MV-4-11 (cell line): ENCODE data around the gene ALDH7A1.
"Not testable (repeated sequence)": the region's sequence is repeated elsewhere in the genome, so short reads cannot be mapped to it uniquely, and the experiment has no call there.

ENCODE experiments used
- DNase-seq: peaks from one replicate; lab custom pipeline; 2025; lab: John Stamatoyannopoulos, UW

The ALDH7A1 gene

DNA sequence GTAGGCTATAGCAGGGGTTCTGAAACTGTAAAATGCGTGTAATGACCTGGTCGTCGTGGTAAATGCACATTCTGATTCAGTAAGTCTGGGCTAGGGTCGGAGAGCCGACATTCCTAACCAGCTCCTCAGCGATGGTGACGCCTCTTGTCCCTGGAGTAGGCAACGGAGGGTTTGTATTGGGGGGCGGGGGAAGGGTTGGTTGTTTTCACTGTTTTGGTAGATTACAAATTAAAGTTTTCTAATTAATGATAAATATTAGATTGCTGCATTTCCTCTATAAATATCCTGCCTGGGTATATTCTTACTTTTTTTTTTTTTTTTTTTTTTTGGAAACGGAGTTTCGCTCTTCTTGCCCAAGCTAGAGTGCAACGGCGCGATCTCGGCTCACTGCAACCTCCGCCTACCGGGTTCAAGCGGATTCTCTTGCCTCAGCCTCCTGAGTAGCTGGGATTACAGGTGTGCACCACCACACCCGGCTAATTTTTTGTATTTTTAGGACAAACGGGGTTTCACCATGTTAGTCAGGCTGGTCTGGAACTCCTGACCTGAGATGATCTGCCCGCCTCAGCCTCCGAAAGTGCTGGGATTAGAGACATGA, 566 bp upstream of the ALDH7A1 start:
- no peak for DNase-seq

DNA sequence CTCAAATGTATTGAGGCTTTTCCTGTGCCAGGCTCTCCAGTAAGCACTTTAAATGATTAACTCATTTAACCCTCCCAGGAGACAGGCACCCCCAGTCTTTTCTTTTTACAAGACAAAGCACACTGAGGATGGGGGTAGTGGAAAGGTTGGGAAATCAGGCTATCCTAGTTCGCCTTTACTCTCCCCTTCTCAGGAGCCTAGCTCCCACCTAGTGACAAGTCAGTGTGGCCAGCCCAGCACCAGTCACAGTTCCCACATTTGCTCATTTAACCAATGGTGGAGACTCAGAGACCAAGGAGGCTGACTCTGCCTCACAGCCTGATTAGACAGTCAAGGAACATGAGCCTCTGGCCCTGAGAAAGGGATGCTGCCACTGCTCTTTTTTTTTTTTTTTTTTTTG, 3.5 kb downstream of the ALDH7A1 start:
- no peak for DNase-seq

DNA sequence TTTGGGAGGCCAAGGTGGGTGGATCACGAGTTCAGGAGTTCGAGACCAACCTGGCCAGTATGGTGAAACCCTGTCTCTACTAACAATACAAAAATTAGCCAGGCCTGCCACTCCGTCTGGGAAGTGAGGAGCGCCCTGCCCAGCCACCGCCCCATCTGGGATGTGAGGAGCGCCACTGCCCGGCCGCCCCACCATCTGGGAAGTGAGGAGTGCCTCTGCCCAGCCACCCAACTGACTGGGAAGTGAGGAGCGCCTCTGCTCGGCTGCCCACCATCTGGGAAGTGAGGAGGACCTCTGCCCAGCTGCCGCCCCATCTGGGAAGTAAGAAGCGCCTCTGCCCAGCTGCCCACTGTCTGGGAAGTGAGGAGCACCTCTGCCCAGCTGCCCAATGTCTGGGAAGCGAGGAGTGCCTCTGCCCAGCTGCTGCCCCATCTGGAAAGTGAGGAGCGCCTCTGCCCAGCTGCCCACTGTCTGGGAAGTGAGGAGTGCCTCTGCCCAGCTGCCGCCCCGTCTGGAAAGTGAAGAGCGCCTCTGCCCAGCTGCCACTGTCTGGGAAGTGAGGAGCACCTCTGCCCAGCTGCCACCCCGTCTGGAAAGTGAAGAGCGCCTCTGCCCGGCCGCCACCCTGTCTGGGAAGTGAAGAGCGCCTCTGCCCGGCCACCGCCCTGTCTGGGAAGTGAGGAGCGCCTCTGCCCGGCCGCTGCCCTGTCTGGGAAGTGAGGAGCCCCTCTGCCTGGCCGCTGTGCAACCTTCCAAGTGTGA, 5.3 kb downstream of the ALDH7A1 start:
- DNase-seq: no peak

DNA sequence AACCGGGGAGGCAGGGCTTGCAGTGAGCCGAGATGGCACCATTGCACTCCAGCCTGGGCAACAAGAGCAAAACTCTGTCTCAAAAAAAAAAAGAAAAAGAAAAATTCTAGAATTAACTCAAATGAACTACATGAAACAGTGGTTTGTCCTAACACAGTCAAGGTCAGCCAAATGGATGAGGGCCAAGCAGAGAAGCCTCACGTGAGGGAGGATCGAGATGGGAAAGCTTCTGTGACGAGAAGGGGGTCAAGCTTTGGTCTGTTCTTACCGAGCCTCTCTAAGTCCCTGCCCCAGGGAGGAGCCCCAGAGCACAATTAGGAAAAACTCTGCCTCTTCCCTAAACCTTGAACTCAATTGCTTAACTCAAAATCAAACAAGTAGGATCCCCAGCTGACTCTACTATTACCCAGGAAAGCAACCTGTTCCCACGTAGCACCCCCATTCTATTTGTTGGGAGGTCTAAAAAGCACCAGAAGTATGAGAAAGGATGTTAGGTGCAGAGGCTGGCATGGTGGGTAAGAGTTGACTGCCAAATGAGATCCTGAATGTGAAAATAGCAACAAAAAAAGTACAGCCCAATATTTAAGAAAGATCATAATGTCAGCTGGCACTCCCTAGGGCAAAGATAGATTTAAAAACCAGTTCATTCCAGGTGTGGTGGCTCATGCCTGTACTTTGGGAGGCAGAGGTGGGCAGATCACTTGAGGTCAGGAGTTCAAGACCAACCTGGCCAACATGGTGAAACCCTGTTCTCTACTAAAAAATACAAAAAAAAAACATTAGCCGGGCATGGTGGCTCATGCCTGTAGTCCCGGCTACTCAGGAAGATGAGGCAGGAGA, 7.2 kb downstream of the ALDH7A1 start:
- DNase-seq: no peak

GRCh38 chr5:126583761-126584160, 11.3 kb downstream of the ALDH7A1 start:
- DNase-seq: no peak

DNA sequence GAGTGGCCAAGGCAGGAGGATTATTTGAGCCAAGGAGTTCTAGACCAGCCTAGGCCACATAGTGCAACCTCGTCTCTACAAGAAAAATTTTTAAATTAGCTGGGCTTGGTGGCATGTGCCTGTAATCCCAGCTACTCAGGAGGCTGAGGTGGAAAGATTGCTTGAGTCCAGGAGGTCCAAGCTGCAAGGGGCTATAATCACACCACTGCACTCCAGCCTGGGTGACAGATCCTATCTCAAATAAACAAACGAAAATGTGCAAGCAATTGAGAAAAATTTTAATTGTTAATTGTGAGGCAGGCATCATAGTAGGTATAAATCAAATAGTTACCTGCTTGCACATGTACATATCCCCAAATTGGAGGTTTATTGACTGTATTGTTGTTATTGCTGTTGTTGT, 15.3 kb downstream of the ALDH7A1 start:
- no peak for DNase-seq

- DNase-seq: no peak
These were observed 17.6 kb downstream of the ALDH7A1 start for GRCh38 chr5:126577415-126577814.

DNA sequence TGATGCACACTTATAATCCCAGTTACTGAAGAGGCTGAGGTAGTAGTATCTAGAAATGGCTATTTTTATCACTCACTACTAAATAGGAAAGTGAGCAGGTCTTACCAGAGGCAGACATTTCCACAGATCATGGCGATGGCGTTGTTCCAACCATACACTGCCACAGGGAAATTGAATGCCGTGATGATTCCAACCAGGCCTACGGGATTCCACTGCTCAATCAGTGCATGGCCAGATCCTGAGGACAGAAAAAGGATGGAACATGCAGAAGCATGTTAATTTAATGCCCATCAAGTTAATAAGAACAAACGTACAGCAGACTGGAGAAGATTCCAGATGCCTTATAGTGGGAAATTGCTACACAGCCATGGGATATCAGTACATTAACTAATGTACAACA, 18.0 kb downstream of the ALDH7A1 start:
- no peak for DNase-seq

GRCh38 chr5:126575644-126576043, 19.4 kb downstream of the ALDH7A1 start:
- DNase-seq: no peak

- DNase-seq: no peak
These were observed 26.7 kb downstream of the ALDH7A1 start for GRCh38 chr5:126568206-126568755.

GRCh38 chr5:126562823-126563222, 32.2 kb downstream of the ALDH7A1 start:
- DNase-seq: peak; percentile 22

DNA sequence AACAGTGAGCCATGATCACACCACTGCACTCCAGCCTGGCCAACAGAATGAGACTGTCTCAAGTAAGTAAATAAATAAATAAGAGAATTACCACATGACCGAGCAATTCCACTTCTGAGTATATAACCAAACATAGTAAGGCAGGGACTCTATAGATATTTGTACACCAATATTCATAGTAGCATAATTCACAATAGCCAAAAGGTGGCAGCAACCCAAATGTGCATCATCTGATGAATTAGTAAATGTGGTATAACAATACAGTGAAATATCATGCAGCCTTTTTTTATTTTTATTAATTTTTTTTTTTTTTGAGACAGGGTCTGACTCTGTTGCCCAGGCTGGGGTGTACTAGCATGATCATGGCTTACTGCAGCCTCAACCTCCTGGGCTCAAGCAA, 33.1 kb downstream of the ALDH7A1 start:
- DNase-seq: no peak

GRCh38 chr5:126555101-126555500, 39.9 kb downstream of the ALDH7A1 start:
- DNase-seq: not testable (repeated sequence)

GRCh38 chr5:126552614-126553013, 42.4 kb downstream of the ALDH7A1 start:
- DNase-seq: no peak

- DNase-seq: peak; percentile 52
These were observed 50.8 kb downstream of the ALDH7A1 start for GRCh38 chr5:126544087-126544740.

- DNase-seq: no peak
These were observed 51.4 kb downstream of the ALDH7A1 start for GRCh38 chr5:126543660-126544059.

- DNase-seq: no peak
These were observed 52.0 kb downstream of the ALDH7A1 start for GRCh38 chr5:126543009-126543408.

GRCh38 chr5:126542441-126542840, 52.6 kb downstream of the ALDH7A1 start:
- DNase-seq: peak; percentile 90

DNA sequence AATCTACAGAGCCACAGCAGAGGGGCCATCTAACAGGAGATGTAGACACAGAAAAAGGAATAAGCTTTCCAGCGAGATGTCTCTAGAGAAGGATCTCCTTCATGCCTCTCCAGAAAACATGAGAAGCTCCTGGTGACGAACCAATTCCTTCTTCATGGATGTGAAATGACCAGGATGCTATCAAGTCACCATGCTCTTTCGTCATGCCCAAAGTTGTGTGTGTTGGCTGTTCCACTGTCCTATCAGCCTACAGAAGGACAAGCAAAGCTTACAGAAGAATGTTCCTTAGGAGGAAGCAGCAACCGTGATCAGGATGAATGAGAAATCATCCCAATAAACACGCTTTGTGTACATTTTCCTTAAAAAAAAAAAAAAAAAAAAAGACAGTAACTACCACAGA, 54.4 kb downstream of the ALDH7A1 start:
- no peak for DNase-seq

DNA sequence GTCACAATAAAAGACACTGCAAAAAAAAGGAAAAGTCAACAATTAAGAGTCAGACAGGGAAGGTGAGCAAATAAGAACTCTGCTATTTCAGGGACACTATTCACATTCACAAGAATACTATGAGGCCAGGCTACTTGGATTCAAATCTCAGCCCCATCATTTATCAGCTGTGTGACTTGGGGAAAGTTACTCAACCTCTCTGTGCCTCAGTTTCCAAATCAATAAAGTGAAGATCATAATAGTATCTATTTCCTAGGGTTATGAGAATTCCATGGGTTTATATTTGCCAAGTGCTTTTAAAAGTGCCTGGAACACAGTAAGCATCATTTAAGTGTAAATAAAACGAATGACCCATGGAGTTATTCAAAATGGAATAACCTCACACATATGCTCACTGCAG, 56.4 kb downstream of the ALDH7A1 start:
- DNase-seq: no peak

DNA sequence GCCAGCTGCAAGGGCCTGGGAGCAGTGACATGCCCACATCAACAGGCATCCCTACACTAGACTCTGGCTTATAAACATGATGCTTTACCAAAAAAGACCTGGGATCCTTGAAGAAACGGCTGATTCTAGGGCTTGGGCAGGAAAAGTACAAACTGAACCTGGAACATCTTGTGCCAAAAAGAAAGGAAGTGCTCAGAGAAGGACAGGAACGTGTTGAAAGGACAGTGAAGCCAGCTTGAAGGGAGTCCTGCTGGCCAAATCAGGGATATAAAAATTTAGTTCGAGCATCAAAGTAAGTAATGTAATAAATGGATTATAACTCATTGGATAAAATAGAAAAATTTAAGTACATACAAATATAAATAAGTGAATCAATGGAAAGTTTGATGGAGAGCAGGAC, 58.1 kb downstream of the ALDH7A1 start:
- no peak for DNase-seq
